Measurements from ENCODE around the gene GXYLT1.
"Not testable (repeated sequence)": the region's sequence is repeated elsewhere in the genome, so short reads cannot be mapped to it uniquely, and the experiment has no call there.

Gene GXYLT1

DNA sequence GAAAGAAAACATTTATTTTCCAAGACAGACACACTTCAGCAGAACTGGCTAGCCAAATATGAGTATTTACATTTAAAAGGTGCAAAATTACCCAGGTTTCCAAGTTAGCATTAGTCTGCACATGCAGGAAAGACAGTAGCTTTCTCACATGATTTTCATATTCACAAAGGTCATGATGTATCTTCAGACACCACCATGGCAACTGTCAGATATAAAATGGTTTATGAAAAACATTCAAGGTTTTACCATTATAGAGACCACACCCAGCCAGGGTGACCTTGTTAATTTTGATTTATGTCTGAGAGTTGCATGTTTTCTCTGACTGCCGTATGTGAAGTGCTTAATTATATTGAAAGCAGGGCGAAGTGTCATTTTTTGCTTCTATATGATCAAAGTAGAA, 91.2 kb downstream of the GXYLT1 start:
- TF ChIP-seq, protein P1, sequence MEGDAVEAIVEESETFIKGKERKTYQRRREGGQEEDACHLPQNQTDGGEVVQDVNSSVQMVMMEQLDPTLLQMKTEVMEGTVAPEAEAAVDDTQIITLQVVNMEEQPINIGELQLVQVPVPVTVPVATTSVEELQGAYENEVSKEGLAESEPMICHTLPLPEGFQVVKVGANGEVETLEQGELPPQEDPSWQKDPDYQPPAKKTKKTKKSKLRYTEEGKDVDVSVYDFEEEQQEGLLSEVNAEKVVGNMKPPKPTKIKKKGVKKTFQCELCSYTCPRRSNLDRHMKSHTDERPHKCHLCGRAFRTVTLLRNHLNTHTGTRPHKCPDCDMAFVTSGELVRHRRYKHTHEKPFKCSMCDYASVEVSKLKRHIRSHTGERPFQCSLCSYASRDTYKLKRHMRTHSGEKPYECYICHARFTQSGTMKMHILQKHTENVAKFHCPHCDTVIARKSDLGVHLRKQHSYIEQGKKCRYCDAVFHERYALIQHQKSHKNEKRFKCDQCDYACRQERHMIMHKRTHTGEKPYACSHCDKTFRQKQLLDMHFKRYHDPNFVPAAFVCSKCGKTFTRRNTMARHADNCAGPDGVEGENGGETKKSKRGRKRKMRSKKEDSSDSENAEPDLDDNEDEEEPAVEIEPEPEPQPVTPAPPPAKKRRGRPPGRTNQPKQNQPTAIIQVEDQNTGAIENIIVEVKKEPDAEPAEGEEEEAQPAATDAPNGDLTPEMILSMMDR (IDR thresholded peaks at IDR 0.05; ENCODE audit: borderline replicate concordance, insufficient read depth, low read depth, low read length) = no peak

DNA sequence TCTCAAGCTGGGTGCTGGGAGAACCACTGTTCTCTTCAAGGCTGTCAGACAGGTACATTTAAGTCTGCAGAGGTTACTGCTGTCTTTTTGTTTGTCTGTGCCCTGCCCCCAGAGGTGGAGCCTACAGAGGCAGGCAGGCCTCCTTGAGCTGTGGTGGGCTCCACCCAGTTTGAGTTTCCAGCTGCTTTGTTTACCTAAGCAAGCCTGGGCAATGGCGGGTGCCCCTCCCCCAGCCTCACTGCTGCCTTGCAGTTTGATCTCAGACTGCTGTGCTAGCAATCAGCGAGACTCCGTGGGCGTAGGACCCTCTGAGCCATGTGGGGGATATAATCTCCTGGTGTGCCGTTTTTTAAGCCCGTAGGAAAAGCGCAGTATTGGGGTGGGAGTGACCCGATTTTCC, 95.7 kb downstream of the GXYLT1 start:
- not testable (repeated sequence) for H3K4me3 ChIP-seq (ENCODE audit: low read depth, low read length)

More for the DNA sequence above, 91.2 kb downstream of the GXYLT1 start:
- H3K4me3 ChIP-seq (ENCODE audit: low read depth, low read length) = no peak overlapping the region

GRCh38 chr12:42039577-42039976, 105.1 kb downstream of the GXYLT1 start:
- TF ChIP-seq, protein P1 (IDR thresholded peaks at IDR 0.05; ENCODE audit: borderline replicate concordance, insufficient read depth, low read depth, low read length) = no peak

GRCh38 chr12:42039176-42039575, 105.5 kb downstream of the GXYLT1 start:
- TF ChIP-seq, protein P1 (IDR thresholded peaks at IDR 0.05; ENCODE audit: borderline replicate concordance, insufficient read depth, low read depth, low read length) = no peak
- H3K4me3 ChIP-seq (ENCODE audit: low read depth, low read length) = no peak overlapping the region

More at GRCh38 chr12:42039577-42039976, 105.1 kb downstream of the GXYLT1 start:
- no peak overlapping the region for H3K4me3 ChIP-seq (ENCODE audit: low read depth, low read length)

GRCh38 chr12:42031847-42032564, 112.7 kb downstream of the GXYLT1 start:
- H3K4me3 ChIP-seq (ENCODE audit: low read depth, low read length) = no peak overlapping the region
- TF ChIP-seq, protein P1 (IDR thresholded peaks at IDR 0.05; ENCODE audit: borderline replicate concordance, insufficient read depth, low read depth, low read length) = no peak
